Activated naive CD4-positive, alpha-beta T cell treated with anti-CD3 and anti-CD28 coated beads, Interleukin-2, amount 50 U/mL, for 72 hours (primary cell): ENCODE data around the gene PPM1H. TPM values are rescaled to one million over a fixed set of nuclear protein-coding genes. Genes with fewer than 3 reads are reported as not detected.
"Not testable (repeated sequence)": the region's sequence is repeated elsewhere in the genome, so short reads cannot be mapped to it uniquely, and the experiment has no call there.

Source experiments
- ATAC-seq, 2 donors: fragments of 150-1000 bp; cut with Tn5 transposase; 2 replicates each; pipeline ENCODE4 v1.10.0; 2021; ENCODE audit warnings: mild to moderate bottlenecking in 2 of 2, moderate library complexity in 2 of 2
- DNase-seq, 2 donors: peaks; one replicate each; pipeline ENCODE4 v3.0.0; 2021 to 2022; ENCODE audit warnings: low spot score in 2 of 2
- H3K27ac Mint-ChIP-seq, 2 donors: one replicate each; pipeline ENCODE4 v1.8.0; 2022; ENCODE audit warnings: mild to moderate bottlenecking in 2 of 2, mixed read lengths in 2 of 2
- H3K36me3 Mint-ChIP-seq, 2 donors: one replicate each; pipeline ENCODE4 v1.8.0; 2022; ENCODE audit warnings: mixed read lengths in 2 of 2
- H3K9me3 Mint-ChIP-seq, 2 donors: one replicate each; pipeline ENCODE4 v1.8.0; 2022; ENCODE audit warnings: mixed read lengths in 2 of 2
- total RNA-seq, 2 donors: library from RNA; stranded (reverse); gene quantifications; one replicate each; pipeline ENCODE4 v1.2.3, GENCODE V29; 2022

The PPM1H gene
- total RNA-seq, 2 donors from 2014 or later = 0.18 TPM; not detected in 1

DNA sequence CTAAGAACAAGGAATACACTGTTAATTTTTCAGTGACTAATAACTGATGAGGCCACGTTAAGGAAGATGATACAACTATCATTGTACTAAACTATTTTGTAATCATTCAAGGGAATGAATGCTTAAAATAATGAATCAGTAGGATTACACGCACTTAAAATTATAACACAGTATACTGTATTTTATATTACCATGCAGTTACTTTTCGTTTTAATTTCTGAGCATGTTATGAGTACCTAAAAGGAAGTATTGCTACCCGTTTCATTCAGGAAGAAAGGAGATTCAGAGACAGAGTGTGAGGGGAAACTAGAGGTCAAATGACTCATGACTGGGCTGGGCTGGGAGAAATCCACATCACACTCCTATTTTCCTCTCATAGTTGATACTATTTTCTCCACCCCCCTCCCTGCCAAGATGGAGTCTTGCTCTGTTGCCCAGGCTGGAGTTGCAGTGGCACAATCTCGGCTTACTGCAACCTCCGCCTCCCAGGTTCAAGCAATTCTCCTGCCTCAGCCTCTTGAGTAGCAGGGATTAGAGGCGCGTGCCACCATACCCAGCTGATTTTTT, 202.0 kb downstream of the PPM1H start:
- DNase-seq (no peak), ATAC-seq (peak; percentile 28 to 78)
- Mint-ChIP-seq H3K36me3 (no peaks in the 10 kb centered on the region), H3K9me3 (no peaks in the 10 kb centered on the region), H3K27ac (no peak overlapping the region)

DNA sequence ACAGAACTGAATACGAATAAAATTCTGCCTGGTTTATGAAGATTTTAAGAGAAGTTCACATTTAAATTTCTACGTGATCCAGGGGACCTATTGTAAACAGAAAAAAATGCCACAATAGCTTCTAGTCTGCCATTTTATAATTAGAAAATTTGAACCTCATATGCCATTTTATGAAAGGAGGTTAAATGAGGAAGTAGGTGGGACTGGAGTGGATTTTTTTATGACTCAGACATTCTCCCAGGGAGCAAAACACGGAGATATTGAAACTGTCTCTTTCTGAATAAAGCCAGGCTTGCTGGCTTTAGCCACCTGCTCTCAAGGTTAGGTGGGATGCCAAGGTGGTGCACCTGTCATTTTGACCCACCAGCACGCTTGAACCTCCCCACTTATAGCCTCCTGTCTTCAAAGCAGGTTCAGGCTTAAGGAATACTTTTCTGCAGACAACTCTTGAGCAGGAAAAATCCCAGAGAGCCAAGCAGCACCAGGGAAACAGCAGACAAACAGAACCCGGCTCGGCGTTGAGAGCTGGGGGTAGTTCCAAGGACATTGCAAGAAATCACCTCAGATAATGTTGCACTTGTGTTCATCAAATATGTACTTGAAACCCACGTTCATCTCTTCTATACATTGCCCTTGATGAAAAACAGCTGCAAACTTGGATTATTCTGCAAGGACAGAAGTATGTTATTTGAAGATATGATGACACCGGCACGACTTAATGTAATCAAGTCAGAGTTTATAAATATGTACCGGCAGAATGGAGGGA, 203.7 kb downstream of the PPM1H start:
- ATAC-seq (no peak), DNase-seq (no peak)
- Mint-ChIP-seq H3K36me3 (no peaks in the 10 kb centered on the region), H3K27ac (no peak overlapping the region), H3K9me3 (no peaks in the 10 kb centered on the region)

DNA sequence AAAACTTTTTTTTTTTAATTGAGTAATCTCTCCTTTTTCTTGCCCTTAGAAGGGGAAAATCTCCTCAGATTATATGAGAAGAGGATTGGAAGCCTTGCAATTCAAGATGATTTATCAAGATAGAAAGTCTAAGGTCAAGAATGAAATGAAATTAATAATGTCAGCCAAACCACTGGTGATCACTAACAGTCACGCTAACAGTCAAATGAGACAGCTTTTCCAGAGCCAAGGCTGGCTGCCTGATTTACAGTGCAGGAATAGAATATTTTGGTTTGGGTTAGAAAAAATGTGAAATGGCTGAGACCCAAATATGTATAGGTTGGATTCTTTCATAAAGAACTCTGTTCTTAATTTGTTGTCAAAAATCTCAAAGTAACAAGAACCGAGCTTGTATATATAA, 204.3 kb downstream of the PPM1H start:
- no peak for ATAC-seq
- DNase-seq = no peak
- no peaks in the 10 kb centered on the region for H3K36me3 Mint-ChIP-seq
- no peak overlapping the region for H3K27ac Mint-ChIP-seq
- H3K9me3 Mint-ChIP-seq = no peaks in the 10 kb centered on the region

DNA sequence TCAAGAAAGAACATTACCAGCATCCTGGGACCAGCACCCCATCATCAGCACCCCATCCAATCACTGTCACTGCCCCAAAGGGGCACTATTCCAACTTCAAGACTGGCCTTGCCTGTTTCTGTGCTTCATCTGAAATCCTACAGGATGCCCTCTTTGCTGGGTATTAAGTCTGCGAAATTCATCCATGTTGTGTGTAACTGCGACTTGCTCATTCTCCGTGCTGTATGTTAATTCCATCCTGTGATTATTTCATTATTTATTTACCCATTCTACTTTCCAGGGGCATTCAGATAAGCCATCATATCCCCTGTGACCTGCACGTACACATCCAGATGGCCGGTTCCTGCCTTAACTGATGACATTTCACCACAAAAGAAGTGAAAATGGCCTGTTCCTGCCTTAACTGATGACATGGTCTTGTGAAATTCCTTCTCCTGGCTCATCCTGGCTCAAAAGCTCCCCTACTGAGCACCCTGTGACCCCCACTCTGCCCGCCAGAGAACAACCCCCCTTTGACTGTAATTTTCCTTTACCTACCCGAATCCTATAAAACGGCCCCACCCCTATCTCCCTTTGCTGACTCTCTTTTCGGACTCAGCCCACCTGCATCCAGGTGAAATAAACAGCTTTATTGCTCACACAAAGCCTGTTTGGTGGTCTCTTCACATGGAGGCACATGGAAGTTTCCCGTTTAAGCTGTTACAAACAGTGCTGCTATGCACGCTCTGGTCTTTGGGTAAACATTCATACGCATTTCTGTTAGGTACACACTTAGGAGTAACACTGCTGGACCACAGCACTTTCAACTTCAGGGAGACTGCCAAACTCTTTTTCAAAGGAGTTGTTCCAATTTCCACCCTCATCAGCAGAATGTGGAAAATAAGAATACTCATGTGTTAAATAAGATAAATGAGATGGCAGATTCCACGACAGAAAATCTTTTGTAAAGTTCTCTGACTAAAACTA, 205.1 kb downstream of the PPM1H start:
- not testable (repeated sequence) for DNase-seq, ATAC-seq, H3K27ac Mint-ChIP-seq, H3K9me3 Mint-ChIP-seq, H3K36me3 Mint-ChIP-seq

DNA sequence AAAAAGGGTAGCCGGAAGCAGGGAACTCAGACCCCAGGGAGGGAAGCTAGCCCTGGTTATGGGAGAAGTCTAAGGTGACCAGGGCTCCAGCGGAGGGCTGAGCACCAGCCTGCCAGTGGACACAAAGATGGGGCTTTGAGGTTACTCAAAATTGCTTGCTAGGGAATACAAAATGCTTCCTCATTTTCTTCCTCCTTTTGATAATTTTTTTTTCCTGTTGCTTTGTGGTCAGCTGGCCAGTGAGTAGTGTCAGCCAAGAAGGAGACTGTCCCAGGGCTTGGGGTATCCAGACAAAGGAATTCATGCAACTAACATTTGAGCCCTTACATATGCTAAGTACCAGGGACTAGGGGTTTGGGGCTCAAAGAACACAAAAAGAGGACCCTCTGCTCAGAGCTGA, 206.2 kb downstream of the PPM1H start:
- DNase-seq (no peak), ATAC-seq (no peak)
- H3K36me3 Mint-ChIP-seq = no peaks in the 10 kb centered on the region
- H3K9me3 Mint-ChIP-seq = no peaks in the 10 kb centered on the region
- no peak overlapping the region for H3K27ac Mint-ChIP-seq

DNA sequence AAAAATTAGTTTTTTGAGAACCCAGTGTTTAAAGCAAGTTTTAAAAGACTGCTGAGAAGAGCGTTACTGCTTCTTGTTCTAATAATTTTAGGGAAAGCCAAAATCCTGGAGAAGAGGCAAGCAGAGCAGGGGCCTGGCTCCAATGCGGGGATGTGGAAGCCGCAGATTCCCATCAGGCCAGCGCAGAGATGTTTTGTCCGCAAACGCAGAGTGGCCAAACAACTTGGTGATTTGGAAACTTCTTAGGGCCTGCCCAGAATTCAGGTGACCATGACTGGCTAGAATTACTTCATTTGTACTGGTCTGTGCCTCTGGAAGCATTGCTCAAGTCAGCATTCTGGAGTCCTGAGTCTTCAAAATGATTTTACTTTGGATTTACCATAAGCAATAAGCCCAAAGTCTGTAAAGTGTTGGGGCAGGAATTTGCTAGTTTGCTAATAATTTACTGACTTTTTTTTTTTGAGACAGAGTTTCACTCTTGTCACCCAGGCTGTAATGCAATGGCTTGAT, 208.4 kb downstream of the PPM1H start:
- H3K9me3 Mint-ChIP-seq = no peaks in the 10 kb centered on the region
- no peaks in the 10 kb centered on the region for H3K36me3 Mint-ChIP-seq
- H3K27ac Mint-ChIP-seq = no peak overlapping the region
- no peak for DNase-seq
- ATAC-seq = no peak

DNA sequence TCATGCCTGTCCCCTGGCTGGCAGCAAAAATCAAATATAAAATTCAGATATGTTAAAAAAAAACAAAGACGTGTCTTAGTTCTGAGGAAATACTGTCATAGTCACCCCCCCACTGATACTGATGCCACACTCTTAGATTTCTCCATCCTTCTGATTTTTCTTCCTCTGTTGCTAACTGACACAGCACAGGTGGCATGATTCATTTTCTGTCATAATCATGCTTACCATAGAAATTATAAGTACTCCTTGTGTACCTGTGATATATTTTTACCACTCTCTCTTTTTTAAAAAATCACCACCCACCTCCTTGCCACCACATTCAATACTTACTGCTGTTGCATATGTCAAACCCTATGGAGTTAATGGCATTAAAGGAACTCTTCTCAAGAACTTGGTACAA, 209.2 kb downstream of the PPM1H start:
- H3K36me3 Mint-ChIP-seq = no peaks in the 10 kb centered on the region
- no peak overlapping the region for H3K27ac Mint-ChIP-seq
- DNase-seq (no peak), ATAC-seq (no peak)
- no peaks in the 10 kb centered on the region for H3K9me3 Mint-ChIP-seq

DNA sequence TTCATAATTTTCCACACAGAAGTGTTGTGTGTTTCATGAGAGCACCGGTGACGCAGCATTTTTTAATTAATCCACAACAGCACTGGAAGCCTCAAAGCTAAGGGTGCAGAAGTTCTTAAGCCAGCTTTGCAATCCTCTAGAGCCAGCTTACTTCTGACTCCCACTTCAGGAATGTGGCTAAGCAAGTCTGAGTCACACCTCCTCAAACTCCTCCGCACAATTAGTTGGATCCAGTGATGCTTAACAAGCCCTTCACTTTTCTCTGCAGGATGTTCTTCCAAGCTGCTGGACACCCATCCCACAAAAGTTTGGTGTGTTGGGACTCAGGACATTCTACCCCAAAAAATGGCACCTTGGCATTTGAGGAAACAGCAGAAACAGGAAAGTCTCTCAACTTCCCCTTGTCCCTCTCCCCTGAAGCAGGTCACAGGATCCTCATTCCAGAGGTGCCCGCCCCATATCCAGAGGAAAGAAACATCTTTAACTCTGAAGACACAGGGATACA, 210.0 kb downstream of the PPM1H start:
- Mint-ChIP-seq H3K27ac (no peak overlapping the region), H3K36me3 (no peaks in the 10 kb centered on the region), H3K9me3 (no peaks in the 10 kb centered on the region)
- DNase-seq (no peak), ATAC-seq (no peak)

DNA sequence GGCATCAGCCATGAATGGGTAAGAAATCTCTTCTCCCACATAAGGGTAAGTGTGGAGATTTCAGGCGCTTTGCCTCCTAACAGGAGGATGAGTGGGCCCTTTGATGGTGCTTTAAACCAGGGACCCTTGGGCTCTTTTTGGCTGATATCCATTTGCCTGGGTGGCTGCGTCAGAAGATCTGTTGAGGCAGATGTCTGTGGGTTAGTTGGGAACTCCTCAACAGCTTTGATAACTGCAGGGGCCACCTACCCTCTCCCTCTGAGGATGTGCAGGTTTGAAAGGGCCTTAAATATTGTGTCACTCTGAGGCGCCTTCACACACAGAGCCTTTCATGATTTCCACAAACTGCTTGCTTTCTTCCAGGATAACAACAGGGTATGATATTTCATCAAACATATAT, 210.7 kb downstream of the PPM1H start:
- H3K9me3 Mint-ChIP-seq = no peaks in the 10 kb centered on the region
- H3K36me3 Mint-ChIP-seq = no peaks in the 10 kb centered on the region
- DNase-seq (no peak), ATAC-seq (no peak)
- no peak overlapping the region for H3K27ac Mint-ChIP-seq

DNA sequence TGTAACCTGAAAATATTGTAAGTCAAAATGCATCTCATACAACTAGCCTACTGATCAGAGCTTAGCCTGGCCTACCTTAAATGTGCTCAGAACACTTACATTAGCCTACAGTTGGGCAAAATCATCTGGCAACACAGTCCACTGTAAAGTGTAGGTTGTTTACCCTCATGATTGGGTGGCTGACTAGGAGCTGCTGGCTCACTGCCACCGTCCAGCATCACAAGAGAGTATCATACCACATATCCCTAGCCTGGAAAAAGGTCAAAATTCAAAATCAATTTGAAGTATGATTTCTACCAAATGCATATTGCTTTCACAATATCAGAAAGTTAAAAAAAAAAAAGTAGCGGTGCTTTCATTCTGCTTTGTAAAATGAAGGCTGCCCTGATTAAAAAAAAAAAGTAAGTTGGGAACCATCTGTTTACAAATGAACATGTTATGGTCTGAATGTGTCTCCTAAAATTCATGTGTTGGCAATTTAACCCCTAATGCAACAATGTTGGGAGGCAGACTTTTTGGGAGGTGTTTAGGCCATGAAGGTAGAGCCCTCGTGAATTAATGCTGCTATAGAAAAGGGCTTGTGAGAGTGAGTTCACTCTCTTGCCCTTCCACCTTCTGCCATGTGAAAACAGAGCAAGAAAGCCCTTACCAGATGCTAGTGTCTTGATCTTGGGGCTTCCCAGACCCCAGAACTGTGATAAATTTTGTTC, 211.8 kb downstream of the PPM1H start:
- Mint-ChIP-seq H3K9me3 (no peaks in the 10 kb centered on the region), H3K27ac (no peak overlapping the region), H3K36me3 (no peaks in the 10 kb centered on the region)
- DNase-seq (no peak), ATAC-seq (no peak)

DNA sequence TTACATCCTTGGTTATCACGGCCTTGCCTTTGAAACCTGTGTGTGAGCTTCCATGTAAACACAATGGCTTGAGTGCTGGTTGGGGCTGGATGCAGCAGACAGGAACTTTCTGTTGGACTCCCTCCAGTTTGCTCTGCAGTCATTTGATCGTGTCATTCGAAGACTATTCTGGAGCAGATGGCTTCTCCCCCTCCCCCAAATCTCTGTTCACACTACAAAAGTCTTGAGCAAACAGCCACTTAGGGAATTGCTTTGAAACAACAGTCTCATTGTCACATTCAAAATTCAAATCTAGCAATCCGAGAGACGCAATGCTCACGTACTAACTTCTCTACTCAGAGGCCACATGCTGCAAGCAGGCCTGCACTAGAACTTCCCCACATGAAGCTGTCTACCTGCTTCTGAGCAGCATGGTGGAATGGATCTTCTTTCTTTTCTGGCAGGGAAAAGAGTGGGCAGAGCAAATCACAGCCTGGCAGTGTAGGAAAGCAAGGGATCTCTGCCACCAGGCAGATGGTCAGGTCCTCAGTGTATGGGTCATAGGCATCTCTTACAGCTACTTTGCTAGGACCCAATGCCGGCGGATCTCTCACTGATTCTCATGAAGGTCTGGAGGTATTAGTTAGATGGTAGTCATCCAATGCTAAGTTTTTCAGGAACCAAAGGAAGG, 214.2 kb downstream of the PPM1H start:
- Mint-ChIP-seq H3K9me3 (no peaks in the 10 kb centered on the region), H3K36me3 (no peaks in the 10 kb centered on the region), H3K27ac (no peak overlapping the region)
- DNase-seq (no peak), ATAC-seq (no peak)

DNA sequence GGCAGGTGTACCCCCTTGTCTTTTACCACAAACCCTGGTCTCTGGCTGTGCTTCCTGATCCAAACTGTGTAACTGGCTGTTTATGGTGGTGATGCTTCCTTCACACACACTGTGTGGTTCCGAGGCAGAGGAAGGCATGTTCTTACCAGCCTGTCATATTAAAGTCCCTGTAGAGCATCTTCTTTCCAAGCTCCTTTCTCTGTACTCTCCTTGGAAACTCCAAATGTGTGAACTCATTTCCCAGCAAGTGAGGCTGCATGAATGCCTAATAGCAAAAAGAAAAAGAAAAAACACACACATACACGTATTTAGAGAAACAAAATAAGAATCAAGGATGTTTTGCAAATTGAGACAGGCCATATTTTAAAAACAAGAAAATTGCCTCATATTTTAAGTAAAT, 214.9 kb downstream of the PPM1H start:
- H3K9me3 Mint-ChIP-seq = no peaks in the 10 kb centered on the region
- ATAC-seq (no peak), DNase-seq (no peak)
- H3K36me3 Mint-ChIP-seq = no peaks in the 10 kb centered on the region
- no peak overlapping the region for H3K27ac Mint-ChIP-seq

DNA sequence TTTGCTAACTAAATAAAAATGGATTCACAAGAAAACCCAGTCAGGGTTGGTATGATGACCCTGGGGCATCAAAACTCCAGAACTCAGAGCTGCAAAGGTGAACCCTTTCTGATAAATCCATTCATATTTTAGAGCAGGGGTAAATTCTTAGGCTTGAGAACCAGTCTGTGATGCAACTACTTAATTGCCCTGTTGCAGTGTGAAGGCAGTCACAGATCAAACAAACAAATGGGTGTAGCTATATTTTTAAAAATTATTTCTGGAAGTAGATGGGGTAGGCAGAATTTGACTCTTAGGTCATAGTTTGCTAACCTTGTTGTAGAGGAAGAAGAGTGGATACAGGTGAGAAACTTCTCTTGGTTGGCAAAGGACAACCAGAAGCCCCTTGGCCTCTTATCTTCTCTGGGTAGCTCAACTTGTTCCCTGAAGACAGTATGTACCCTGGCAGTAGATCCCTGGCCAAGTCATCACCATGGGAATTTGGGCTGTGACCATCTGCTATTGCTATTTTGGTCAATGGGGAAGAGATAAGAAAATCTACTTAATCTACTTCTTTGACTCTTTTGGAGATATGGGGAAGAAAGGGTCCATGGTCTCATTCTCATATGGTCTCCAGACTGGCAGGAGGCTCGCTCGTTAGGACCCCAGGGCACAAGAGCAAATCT, 216.1 kb downstream of the PPM1H start:
- no peaks in the 10 kb centered on the region for H3K9me3 Mint-ChIP-seq
- no peaks in the 10 kb centered on the region for H3K36me3 Mint-ChIP-seq
- H3K27ac Mint-ChIP-seq = no peak overlapping the region
- DNase-seq (no peak), ATAC-seq (no peak)

DNA sequence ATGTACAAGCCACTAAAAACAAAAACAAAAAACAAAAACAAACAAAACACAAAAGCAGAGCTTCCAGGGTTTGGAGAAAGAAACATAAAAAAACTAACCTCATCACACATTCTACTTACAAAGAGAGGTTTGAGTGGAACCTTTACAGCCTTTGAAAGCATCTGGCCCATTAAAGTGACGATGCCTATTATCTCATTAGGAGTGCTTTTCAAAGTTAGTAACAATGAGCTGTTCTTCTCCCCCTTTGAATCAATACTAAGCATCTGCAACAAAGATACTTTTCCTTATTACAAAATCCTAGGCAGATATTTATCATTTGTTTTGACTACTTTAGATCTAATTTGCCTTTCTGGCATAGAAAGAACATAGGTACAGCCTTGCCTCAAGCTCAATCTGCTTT, 217.3 kb downstream of the PPM1H start:
- no peaks in the 10 kb centered on the region for H3K36me3 Mint-ChIP-seq
- DNase-seq (no peak), ATAC-seq (no peak)
- H3K27ac Mint-ChIP-seq = no peak overlapping the region
- no peaks in the 10 kb centered on the region for H3K9me3 Mint-ChIP-seq

DNA sequence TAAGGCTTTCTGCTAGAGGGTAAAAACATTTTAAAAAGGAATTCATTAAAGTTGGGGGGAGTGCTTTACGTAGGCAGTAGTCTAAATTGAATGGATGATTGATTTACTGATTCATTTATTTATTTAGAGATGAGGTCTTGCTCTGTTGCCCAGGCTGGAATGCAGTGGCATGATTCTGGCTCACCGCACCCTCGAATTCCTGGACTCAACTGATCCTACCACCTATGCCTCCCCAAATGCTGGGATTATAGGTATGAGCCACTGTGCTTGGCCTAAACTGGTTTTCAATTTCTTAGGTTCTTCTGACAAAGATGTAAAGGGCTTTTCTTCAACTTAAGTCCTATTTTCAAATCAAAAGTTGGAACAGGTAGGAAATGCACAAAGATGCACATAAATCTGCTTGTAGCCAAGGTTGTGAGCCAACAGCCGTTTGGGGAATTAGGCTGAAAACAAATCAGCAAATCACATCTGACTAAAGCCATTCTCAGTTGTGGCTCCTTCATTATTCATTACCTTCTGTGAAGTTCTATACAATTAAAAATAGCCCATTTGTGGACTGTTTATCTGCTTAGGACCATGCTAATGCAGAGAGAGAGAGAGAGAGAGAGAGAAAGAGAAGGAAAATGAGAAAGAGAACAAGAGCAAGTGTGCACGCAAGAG, 218.0 kb downstream of the PPM1H start:
- ATAC-seq (no peak), DNase-seq (no peak)
- H3K9me3 Mint-ChIP-seq = no peaks in the 10 kb centered on the region
- H3K27ac Mint-ChIP-seq = no peak overlapping the region
- H3K36me3 Mint-ChIP-seq = no peaks in the 10 kb centered on the region
